SU-DHL-6 (cell line): ENCODE measurements around the gene LYSMD2.

Experiments used
- CTCF ChIP-seq: fragments of 200-600 bp; sonication (generic); IDR thresholded peaks from one replicate; pipeline ENCODE4 v1.5.1; 2017; ENCODE audit warnings: antibody characterized with exemption, mild to moderate bottlenecking, low read length, moderate library complexity; ENCODE audit not compliant: insufficient read depth, poor library complexity, severe bottlenecking
- EZH2phosphoT487 ChIP-seq: fragments of 200-600 bp; sonication (generic), shearing (Covaris generic); conservative IDR thresholded peaks from 2 replicates; pipeline ENCODE4 v1.6.1; 2018; ENCODE audit warnings: mild to moderate bottlenecking, antibody characterized with exemption, low read length, moderate library complexity, mixed read lengths

GRCh38 chr15:51774916-51775315, 37.5 kb upstream of the LYSMD2 start:
- TF ChIP-seq CTCF (no peak), EZH2phosphoT487 (no peak)
